Cardiac muscle cell (in vitro differentiated cells and primary cell): ENCODE results near the gene DPYSL4. TPM values are rescaled to one million over a fixed set of nuclear protein-coding genes. Genes with fewer than 3 reads are reported as not detected.

ENCODE experiments used
- DNase-seq, 2 donors: peaks; one replicate each; pipeline versions ENCODE4 v3.0.0 to v3.0.0-alpha.2; 2010 to 2017; ENCODE audit warnings: low read depth in 1 of 2, low spot score in 1 of 2
- H3K27ac ChIP-seq: fragments of 200-600 bp; sonication (generic); 2 replicates; pipeline ENCODE4 v1.5.1; 2016
- H3K27me3 ChIP-seq: fragments of 200-600 bp; sonication (generic); 2 replicates; pipeline ENCODE4 v1.6.0; 2016; ENCODE audit warnings: control low read depth
- H3K36me3 ChIP-seq: fragments of 200-600 bp; sonication (generic); 2 replicates; pipeline ENCODE4 v1.5.1; 2016; ENCODE audit warnings: control low read depth
- H3K4me1 ChIP-seq: fragments of 200-600 bp; sonication (generic); 2 replicates; pipeline ENCODE4 v1.8.1; 2017; ENCODE audit warnings: low read depth, mild to moderate bottlenecking, mixed run types
- H3K4me3 ChIP-seq: fragments of 200-600 bp; sonication (generic); 2 replicates; pipeline ENCODE4 v1.5.1; 2016; ENCODE audit warnings: mild to moderate bottlenecking
- H3K9me3 ChIP-seq: fragments of 200-600 bp; sonication (generic); 2 replicates; pipeline ENCODE4 v1.5.1; 2017; ENCODE audit warnings: low read depth, mild to moderate bottlenecking, control low read depth
- polyA plus RNA-seq: library from polyadenylated mRNA; unstranded; fragments of >200 nt; fragmentation: Nextera tagmentation; extraction: Ambion mirVana; gene quantifications from 2 replicates; pipeline ENCODE4 v1.2.1, GENCODE V29; 2016
- total RNA-seq: library from RNA; depleted of rRNA; stranded (reverse); fragments of >200 nt; gene quantifications from 2 replicates; pipeline ENCODE4 v1.2.3, GENCODE V29; 2016
- TF ChIP-seq, protein P1 (sequence below): IDR thresholded peaks from 2 replicates; pipeline ENCODE4 v1.5.1; 2012; ENCODE audit warnings: low read depth, mild to moderate bottlenecking, low read length

Gene DPYSL4
- total and polyA plus RNA-seq, 2 experiments from 2014 or later = 12.5 to 30.3 TPM

DNA sequence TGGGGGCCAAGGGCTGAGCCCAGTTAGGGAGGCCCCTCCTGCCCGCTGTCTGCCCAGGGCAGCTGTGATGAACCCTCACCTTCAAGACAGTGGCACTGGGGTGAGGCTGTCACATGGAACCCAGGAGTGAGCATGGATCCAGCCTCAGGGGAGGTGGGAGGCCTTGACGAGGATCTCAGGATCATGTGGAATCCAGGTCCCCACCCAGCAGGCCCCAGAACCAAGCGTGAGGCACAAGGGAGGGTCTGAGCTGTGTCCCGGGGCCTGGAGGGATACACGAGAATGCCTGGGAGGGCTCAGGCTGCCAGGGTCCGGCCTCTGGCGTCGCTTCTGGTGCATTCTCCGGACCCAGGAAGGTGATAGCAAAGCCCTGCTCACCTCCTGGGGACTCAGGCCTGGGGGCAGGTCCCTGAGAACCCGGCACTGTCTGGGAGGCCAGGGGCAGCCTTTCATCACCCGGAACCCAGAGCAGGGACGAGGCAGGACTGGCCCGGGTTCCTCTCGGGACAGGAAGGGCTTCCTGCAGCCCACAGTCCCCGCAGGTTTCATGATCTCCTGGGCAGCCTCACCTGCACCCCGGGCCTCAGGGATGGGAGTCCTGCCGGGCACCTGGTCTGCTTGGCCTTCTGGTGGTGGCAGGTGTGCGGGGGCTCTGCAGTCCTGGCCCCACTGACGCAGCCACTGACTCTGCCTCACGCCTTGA is 17.5 kb downstream of the DPYSL4 start:
- TF ChIP-seq, protein P1, sequence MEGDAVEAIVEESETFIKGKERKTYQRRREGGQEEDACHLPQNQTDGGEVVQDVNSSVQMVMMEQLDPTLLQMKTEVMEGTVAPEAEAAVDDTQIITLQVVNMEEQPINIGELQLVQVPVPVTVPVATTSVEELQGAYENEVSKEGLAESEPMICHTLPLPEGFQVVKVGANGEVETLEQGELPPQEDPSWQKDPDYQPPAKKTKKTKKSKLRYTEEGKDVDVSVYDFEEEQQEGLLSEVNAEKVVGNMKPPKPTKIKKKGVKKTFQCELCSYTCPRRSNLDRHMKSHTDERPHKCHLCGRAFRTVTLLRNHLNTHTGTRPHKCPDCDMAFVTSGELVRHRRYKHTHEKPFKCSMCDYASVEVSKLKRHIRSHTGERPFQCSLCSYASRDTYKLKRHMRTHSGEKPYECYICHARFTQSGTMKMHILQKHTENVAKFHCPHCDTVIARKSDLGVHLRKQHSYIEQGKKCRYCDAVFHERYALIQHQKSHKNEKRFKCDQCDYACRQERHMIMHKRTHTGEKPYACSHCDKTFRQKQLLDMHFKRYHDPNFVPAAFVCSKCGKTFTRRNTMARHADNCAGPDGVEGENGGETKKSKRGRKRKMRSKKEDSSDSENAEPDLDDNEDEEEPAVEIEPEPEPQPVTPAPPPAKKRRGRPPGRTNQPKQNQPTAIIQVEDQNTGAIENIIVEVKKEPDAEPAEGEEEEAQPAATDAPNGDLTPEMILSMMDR = no peak
- DNase-seq = no peak
- no peaks in the 10 kb centered on the region for H3K9me3 ChIP-seq

DNA sequence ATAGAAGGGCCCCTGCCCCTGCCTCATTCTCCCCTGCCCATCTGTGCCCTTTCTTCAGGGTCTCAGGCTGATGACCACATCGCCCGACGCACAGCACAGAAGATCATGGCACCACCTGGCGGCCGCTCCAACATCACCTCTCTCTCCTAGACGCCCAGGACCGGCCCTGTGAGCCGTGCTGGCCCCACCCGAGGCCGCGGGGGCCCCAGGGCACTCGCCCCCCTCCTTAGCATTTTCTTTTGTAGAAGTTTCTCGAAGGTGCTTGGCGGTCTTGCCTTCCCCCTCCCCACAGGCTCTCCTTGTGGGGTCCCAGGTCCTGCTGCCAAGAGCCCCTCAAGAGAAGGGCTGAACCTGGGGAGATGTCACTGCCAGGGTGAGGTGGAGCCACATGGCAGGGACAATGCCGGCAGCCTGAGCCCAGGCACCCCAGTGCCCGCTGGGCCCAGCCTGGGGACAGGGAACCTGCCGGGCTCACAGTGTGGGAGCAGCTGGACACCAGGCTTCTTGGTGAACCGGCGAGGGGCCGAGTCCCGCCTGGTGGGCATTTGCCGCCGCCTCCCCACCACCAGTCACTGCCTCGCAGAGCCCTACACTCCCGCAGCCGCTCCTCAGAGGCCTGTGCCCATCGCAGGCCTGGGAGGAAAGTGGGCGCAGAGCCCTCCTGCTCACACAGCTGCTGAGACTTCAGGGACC is 18.2 kb downstream of the DPYSL4 start:
- Histone ChIP-seq H3K4me3 (no peak overlapping the region), H3K4me1 (peaks cover 4% of the 10 kb centered on the region), H3K9me3 (no peaks in the 10 kb centered on the region), H3K36me3 (no peaks in the 10 kb centered on the region), H3K27ac (no peak overlapping the region), H3K27me3 (no peaks in the 10 kb centered on the region)
- DNase-seq = no peak
- TF ChIP-seq, protein P1 = no peak

More for the DNA sequence above, 17.5 kb downstream of the DPYSL4 start:
- no peak overlapping the region for H3K27ac ChIP-seq
- H3K36me3 ChIP-seq = no peaks in the 10 kb centered on the region
- H3K4me1 ChIP-seq = peaks cover 4% of the 10 kb centered on the region
- H3K27me3 ChIP-seq = no peaks in the 10 kb centered on the region
- no peak overlapping the region for H3K4me3 ChIP-seq

DNA sequence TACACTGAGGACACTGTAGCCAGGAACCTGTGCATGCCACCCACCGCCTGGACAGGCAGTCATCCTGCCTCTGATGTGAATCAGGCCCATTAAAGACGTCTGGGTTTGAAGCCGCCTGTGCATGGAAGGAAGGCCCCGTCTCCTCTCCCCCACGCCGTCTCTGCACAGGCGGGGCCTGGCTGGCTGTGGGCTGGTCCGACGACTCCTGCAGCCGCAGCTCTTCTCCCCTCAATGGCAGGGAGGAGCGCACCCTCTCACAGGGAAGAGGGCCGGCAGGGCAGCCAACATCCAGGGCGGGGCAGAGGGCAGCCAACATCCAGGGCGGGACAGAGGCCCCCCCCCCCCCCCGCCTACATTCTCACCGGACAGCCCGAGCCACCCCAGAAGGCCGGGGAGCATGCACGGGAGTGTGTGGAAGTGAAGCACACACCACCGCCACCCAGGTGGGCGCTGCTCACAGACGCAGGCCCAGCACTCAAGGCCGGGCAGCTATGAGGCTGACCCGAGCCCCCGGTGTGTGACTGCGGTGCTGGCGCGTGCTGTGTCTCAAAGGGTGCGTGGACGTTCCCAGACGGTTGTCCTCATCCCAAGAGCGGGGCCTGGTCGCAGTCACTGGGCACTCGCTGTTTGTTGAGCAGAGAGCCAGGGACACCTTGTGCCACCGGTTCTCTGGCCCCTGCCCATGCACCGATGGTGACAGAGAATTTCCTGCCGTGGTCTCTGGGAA is 19.1 kb downstream of the DPYSL4 start:
- H3K36me3 ChIP-seq = no peaks in the 10 kb centered on the region
- H3K4me3 ChIP-seq = no peak overlapping the region
- peaks cover 4% of the 10 kb centered on the region for H3K4me1 ChIP-seq
- H3K27me3 ChIP-seq = no peaks in the 10 kb centered on the region
- TF ChIP-seq, protein P1 = no peak
- no peak overlapping the region for H3K27ac ChIP-seq
- DNase-seq = no peak
- H3K9me3 ChIP-seq = no peaks in the 10 kb centered on the region

- Histone ChIP-seq H3K36me3 (no peaks in the 10 kb centered on the region), H3K4me1 (peaks cover 4% of the 10 kb centered on the region), H3K9me3 (no peaks in the 10 kb centered on the region), H3K27ac (no peak overlapping the region), H3K27me3 (no peaks in the 10 kb centered on the region), H3K4me3 (no peak overlapping the region)
- TF ChIP-seq, protein P1 = no peak
- DNase-seq = no peak
Measured at GRCh38 chr10:132206377-132206745, 19.6 kb downstream of the DPYSL4 start.

DNA sequence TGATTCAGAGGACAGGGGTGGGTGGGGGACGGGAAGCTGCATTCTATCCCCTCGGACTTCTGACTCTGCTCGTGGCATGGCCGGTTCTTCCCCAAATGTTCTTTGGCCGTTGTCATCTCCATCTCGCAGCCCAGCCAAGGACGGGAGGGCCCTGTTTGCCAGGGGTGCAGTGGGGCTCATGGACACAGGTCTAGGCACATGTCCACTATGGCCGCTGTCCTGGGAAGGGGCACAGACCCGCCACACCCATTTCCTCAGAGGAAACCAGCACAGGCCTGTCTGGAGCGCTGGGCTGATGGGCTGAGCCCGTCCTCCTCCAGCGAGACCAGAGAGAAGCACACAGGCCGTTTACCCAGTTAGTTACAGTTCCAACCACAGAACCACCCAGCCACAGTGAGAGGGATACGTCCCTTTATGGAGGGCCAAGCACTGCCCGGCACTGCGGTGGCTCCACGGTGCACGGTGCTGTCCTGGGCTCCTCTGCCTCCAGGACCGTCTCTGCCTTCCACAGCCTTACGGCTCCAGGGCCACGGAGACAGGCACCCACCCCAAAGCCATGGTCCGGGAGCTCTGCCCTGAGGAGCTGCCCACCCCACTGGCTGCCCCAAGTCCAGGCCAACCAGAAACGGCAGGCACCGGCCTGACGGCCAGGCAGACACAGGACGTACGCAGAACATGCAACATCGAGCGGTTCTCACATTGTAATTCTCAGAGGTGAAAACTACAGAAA is 20.2 kb downstream of the DPYSL4 start:
- no peaks in the 10 kb centered on the region for H3K9me3 ChIP-seq
- TF ChIP-seq, protein P1 = no peak
- no peak for DNase-seq
- H3K4me1 ChIP-seq = peaks cover 4% of the 10 kb centered on the region
- H3K27ac ChIP-seq = no peak overlapping the region
- H3K4me3 ChIP-seq = no peak overlapping the region
- H3K36me3 ChIP-seq = no peaks in the 10 kb centered on the region
- no peaks in the 10 kb centered on the region for H3K27me3 ChIP-seq
